GM12873 (cell line): ENCODE measurements around the gene SHROOM4.

ENCODE experiments used
- TF ChIP-seq, protein P1 (sequence below): IDR thresholded peaks from 2 replicates; pipeline ENCODE4 v1.5.1; 2012; ENCODE audit warnings: low read depth, mild to moderate bottlenecking, moderate library complexity, low read length, control low read depth; ENCODE audit not compliant: insufficient read depth; ENCODE audit errors: missing control alignments

The SHROOM4 gene

GRCh38 chrX:50780144-50780543, 33.9 kb downstream of the SHROOM4 start:
- TF ChIP-seq, protein P1, sequence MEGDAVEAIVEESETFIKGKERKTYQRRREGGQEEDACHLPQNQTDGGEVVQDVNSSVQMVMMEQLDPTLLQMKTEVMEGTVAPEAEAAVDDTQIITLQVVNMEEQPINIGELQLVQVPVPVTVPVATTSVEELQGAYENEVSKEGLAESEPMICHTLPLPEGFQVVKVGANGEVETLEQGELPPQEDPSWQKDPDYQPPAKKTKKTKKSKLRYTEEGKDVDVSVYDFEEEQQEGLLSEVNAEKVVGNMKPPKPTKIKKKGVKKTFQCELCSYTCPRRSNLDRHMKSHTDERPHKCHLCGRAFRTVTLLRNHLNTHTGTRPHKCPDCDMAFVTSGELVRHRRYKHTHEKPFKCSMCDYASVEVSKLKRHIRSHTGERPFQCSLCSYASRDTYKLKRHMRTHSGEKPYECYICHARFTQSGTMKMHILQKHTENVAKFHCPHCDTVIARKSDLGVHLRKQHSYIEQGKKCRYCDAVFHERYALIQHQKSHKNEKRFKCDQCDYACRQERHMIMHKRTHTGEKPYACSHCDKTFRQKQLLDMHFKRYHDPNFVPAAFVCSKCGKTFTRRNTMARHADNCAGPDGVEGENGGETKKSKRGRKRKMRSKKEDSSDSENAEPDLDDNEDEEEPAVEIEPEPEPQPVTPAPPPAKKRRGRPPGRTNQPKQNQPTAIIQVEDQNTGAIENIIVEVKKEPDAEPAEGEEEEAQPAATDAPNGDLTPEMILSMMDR, result no peak

DNA sequence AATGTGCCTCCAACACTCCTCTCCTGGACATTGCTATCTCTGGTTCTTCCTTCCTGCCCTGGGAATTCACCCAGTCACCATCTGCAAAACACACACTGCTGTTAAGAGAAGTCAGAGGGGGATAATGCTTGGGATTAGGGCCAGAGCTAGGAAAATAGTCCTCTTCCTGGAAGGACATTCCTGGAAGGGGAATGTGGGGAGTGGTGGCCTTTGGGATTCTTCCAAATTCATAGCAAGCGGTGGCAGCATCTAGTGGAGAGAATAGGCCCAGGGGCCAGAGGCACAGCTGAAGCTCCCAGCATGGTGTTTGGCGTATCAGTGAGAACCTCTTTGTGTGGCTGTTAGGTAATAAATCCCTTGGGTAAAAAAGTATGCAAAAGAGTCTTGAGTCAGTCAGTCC, 34.3 kb downstream of the SHROOM4 start:
- TF ChIP-seq, protein P1, result no peak

- TF ChIP-seq, protein P1, result no peak
Observed at GRCh38 chrX:50778272-50778671, 35.7 kb downstream of the SHROOM4 start.

DNA sequence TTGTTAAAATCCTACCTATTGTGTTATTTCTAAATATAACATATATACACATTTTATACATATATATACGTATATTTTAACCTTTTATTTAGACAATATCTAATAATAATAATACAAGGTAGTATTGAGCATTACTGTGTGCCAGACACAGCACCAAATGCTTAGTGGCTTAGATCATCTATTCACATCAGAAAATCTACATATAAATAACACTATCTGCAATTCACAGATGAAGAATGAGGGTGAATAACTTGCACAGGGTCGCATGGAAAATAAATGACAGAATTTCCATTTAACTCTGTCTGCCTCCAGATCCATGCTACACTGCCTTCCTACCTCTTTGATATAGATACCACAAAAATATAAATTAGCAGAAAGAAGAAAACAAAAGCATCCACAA, 37.7 kb downstream of the SHROOM4 start:
- TF ChIP-seq, protein P1, result no peak

GRCh38 chrX:50771382-50771781, 42.6 kb downstream of the SHROOM4 start:
- TF ChIP-seq, protein P1, result no peak

DNA sequence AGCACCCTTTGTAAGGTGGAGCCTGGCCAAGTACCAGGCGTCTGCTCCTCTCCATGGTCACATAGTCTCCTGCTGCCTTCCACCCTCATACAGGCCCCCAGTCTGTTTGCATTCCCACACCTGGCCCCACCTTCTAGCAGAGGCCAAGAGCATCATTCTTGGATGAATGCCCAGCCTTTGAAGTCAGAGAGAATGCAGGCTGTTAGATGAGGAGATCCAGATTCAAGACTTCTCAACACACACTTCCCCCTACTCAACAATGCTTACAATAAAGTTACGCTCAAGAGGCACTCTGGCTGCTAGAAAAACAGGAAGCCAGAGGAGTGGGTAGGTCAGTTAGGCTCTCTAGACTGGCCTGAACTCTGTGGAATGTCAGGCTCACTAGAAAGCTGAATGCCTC, 43.3 kb downstream of the SHROOM4 start:
- TF ChIP-seq, protein P1, result no peak

DNA sequence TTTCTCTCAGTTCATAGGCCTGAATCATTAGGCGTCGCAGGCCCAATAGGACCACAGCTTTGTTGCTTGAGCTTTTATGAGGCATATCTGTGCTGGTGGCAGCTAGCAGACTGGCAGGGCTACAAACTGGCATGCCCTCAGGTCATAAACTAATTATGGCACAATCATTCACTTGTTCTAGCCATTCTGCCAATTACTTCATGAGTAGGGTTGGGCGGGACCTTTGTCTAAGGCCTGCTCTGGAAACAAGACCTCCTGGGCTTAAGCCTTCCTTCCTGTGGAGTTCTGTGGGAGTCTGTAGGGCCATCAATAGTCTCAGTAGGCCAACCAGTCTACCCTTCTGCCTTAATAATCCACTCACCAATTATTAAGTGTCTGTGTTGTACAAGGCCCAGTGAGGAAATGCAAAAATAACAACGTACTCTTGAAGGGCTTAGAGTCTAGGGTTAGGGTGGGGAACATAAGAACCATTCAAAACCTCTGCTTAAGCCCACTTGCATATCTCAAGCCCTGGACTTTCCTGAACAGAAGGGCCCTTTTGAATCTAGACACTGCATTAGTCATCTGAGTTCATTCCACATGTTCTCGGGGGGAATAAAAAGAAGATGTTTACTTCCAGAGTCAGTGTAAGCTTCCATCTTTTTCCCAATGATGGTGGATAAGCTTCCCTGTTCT, 44.5 kb downstream of the SHROOM4 start:
- TF ChIP-seq, protein P1, result no peak
